8988T (cell line): Measurements from ENCODE around the gene RNF180.
A peak's percentile ranks its signal among the peaks of the same experiment; 100 is the strongest.

Experiments
- DNase-seq: peaks from one replicate; pipeline ENCODE4 v3.0.0; 2011

The RNF180 gene

GRCh38 chr5:64165500-64166200, at the start of gene RNF180:
Gene RNF180 (plus strand): TSS chr5:64165843. CDS start chr5:64200808, 34,965 bp downstream.
- DNase-seq = peak; percentile 34

- DNase-seq = no peak
Measured at GRCh38 chr5:64125521-64125920, 40.1 kb upstream of the RNF180 start.

- no peak for DNase-seq
Measured at GRCh38 chr5:64126202-64126741, 39.4 kb upstream of the RNF180 start.

- DNase-seq = no peak
Measured at GRCh38 chr5:64140018-64140417, 25.6 kb upstream of the RNF180 start.

GRCh38 chr5:64144425-64145215, 21.0 kb upstream of the RNF180 start:
- no peak for DNase-seq

- DNase-seq = no peak
Measured at GRCh38 chr5:64145216-64145895, 20.3 kb upstream of the RNF180 start.

GRCh38 chr5:64147379-64147778, 18.3 kb upstream of the RNF180 start:
- DNase-seq = no peak

GRCh38 chr5:64147849-64148441, 17.7 kb upstream of the RNF180 start:
- DNase-seq = peak; percentile 35

GRCh38 chr5:64149268-64149667, 16.4 kb upstream of the RNF180 start:
- DNase-seq = no peak

- DNase-seq = no peak
Measured at GRCh38 chr5:64149857-64150521, 15.7 kb upstream of the RNF180 start.

- DNase-seq = no peak
Measured at GRCh38 chr5:64156261-64156660, 9.4 kb upstream of the RNF180 start.

- DNase-seq = no peak
Measured at GRCh38 chr5:64158827-64159226, 6.8 kb upstream of the RNF180 start.

- no peak for DNase-seq
Measured at GRCh38 chr5:64160201-64160600, 5.4 kb upstream of the RNF180 start.

GRCh38 chr5:64161420-64161819, 4.2 kb upstream of the RNF180 start:
- DNase-seq = no peak

GRCh38 chr5:64163135-64163534, 2.5 kb upstream of the RNF180 start:
- DNase-seq = no peak

- no peak for DNase-seq
Measured at GRCh38 chr5:64163746-64164145, 1.9 kb upstream of the RNF180 start.

GRCh38 chr5:64164166-64164565, 1.5 kb upstream of the RNF180 start:
- DNase-seq = no peak

GRCh38 chr5:64165160-64165499, 513 bp upstream of the RNF180 start:
- no peak for DNase-seq

- no peak for DNase-seq
Measured at GRCh38 chr5:64166201-64166959, 737 bp downstream of the RNF180 start.

- no peak for DNase-seq
Measured at GRCh38 chr5:64176301-64176700, 10.7 kb downstream of the RNF180 start.

GRCh38 chr5:64180661-64181343, 15.2 kb downstream of the RNF180 start:
- no peak for DNase-seq
